ENCODE results near the gene CACNG5. TPM values are rescaled to one million over a fixed set of nuclear protein-coding genes. Genes with fewer than 3 reads are reported as not detected.

Gene CACNG5
- total and polyA plus RNA-seq, 5 donors = not detected

DNA sequence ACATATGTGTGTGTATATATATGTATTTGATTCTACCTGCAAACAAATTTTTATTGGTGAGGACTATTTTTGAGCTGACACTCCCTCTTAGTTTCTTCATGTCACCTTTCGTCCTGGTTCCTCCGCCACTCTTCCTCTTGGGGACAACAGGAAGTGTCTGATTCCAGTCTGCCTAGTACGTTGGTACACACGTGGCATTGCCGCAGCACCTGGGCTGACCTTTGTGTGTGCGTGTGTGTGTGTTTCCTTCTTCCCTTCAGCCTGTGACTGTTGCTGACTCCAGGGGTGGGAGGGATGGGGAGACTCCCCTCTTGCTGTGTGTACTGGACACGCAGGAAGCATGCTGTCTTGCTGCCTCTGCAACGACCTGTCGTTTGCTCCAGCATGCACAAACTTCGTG lies 29.4 kb upstream of the CACNG5 start:
- Histone ChIP-seq H3K4me1 (ENCODE audit: control insufficient read depth, insufficient read depth, low read length) (no peaks in the 10 kb centered on the region), H3K4me3 (ENCODE audit: low read length) (no peak overlapping the region), H3K9me3 (ENCODE audit: control insufficient read depth, low read length) (no peaks in the 10 kb centered on the region), H3K27me3 (ENCODE audit: control insufficient read depth, insufficient read depth) (no peaks in the 10 kb centered on the region), H3K27ac (ENCODE audit: low read length) (no peak overlapping the region)
- ATAC-seq = no peak
- 64% methylated on average over 10 of the region's 10 CpGs for WGBS
- DNase-seq = no peak
- intact Hi-C loops (cut with DNase I) = no loop called here

DNA sequence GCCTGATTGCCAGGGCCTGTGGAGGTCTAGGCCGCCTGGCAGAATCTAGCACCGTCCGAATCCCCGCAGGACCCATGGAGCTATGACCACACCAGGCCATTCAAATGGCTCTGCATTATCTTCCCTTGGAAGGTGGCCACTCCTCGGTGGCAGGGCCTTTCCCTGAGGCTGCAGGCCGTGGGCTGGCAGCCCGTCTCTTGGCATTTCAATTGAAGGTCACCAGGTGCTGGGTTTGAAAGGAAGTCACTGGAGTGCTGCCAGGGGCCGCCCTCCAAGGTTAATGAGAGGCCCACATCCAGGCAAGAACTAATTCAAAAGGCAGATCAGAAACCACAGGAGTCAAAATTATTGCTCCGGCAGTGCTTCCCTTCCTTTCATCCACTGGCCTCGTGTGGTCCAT lies 27.7 kb upstream of the CACNG5 start:
- DNase-seq = no peak
- WGBS = 74% methylated on average over 10 of the region's 10 CpGs
- Histone ChIP-seq H3K27me3 (ENCODE audit: control insufficient read depth, insufficient read depth) (no peaks in the 10 kb centered on the region), H3K4me1 (ENCODE audit: control insufficient read depth, insufficient read depth, low read length) (no peaks in the 10 kb centered on the region), H3K27ac (ENCODE audit: low read length) (no peak overlapping the region), H3K9me3 (ENCODE audit: control insufficient read depth, low read length) (no peaks in the 10 kb centered on the region), H3K4me3 (ENCODE audit: low read length) (no peak overlapping the region)
- intact Hi-C loops (cut with DNase I) = no loop called here
- no peak for ATAC-seq

DNA sequence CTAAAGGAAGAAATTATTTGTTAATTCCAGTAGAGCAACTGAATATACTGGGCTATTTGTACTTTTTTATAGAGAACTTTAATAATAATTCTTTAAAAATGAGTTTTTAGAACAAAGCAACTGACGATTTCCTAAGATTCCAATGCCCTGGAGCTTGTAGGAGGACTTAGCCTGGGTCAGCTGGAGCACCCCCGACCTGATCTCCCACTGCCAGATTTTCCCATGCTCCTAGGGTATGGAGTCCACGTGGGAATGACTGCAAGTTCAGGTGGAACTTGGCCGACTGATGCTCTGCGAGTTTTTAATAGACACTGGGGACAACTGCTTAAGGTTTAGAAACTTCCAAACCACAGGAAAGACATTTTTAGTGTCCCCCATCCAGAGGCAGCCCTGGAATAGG lies 25.5 kb upstream of the CACNG5 start:
- no peaks in the 10 kb centered on the region for H3K9me3 ChIP-seq (ENCODE audit: control insufficient read depth, low read length)
- 90% methylated on average over 5 of the region's 5 CpGs for WGBS
- intact Hi-C loops (cut with DNase I) = no loop called here
- H3K27me3 ChIP-seq (ENCODE audit: control insufficient read depth, insufficient read depth) = no peaks in the 10 kb centered on the region
- H3K4me3 ChIP-seq (ENCODE audit: low read length) = no peak overlapping the region
- ATAC-seq (no peak), DNase-seq (no peak)
- H3K4me1 ChIP-seq (ENCODE audit: control insufficient read depth, insufficient read depth, low read length) = no peaks in the 10 kb centered on the region
- H3K27ac ChIP-seq (ENCODE audit: low read length) = no peak overlapping the region

DNA sequence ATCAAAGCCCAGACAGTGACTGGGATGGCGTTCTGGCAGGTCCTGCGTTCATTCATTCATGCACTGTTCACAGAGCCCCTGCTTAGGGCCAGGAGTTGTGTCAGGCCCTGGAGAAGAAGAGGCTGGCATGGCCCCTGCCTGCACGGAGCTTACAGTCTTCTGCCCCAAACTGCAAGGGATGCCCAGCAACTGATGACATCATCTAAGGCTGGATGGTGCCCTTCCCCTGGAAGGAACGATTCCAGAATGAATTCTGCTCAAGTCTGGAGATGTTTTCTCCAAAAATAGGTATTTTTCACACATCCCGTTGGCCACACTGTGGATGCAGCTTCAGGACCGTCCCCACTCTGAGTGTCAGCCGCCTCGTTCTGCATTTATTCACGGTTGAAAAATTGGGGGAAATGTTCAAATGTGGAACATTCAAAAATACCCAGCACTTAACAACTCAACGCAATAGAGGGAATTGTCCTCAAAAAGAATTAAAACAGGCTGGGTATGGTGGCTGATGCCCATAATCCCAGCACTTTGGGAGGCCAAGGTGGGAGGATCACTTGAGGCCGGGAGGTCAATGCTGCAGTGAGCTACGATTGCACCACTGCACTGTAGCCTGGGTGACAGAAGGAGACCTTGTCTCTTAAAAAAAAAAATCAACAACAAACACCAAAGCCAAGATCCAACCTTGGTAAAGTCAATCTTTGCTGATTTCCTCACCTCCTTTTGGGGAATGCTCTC lies 23.8 kb upstream of the CACNG5 start:
- DNase-seq (no peak), ATAC-seq (no peak)
- no peak overlapping the region for H3K27ac ChIP-seq (ENCODE audit: low read length)
- H3K9me3 ChIP-seq (ENCODE audit: control insufficient read depth, low read length) = no peaks in the 10 kb centered on the region
- WGBS = 91% methylated on average over 12 of the region's 12 CpGs
- no peaks in the 10 kb centered on the region for H3K4me1 ChIP-seq (ENCODE audit: control insufficient read depth, insufficient read depth, low read length)
- H3K27me3 ChIP-seq (ENCODE audit: control insufficient read depth, insufficient read depth) = no peaks in the 10 kb centered on the region
- no peak overlapping the region for H3K4me3 ChIP-seq (ENCODE audit: low read length)
- intact Hi-C loops (cut with DNase I) = no loop called here

DNA sequence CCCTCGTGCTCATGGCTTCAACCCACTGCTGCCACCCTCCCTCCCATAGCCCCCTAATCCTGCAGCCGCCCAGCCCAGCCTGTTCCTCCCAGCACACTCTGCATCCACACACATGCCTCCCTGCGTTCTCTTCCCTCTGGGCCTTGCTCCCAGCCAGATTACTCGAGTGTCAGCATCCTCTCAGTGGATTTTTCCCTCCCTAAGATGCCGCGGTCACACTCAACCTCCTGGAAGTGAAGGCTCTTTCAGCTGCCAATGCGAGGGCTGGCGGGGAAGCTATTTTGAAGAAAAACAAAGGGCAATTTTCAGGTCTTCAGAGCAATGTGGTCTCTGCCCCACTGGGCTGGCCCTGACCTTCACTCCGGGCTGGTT lies 23.2 kb upstream of the CACNG5 start:
- H3K27ac ChIP-seq (ENCODE audit: low read length) = no peak overlapping the region
- 74% methylated on average over 9 of the region's 9 CpGs for WGBS
- H3K4me1 ChIP-seq (ENCODE audit: control insufficient read depth, insufficient read depth, low read length) = no peaks in the 10 kb centered on the region
- H3K4me3 ChIP-seq (ENCODE audit: low read length) = no peak overlapping the region
- DNase-seq (no peak), ATAC-seq (no peak)
- no peaks in the 10 kb centered on the region for H3K9me3 ChIP-seq (ENCODE audit: control insufficient read depth, low read length)
- H3K27me3 ChIP-seq (ENCODE audit: control insufficient read depth, insufficient read depth) = no peaks in the 10 kb centered on the region
- intact Hi-C loops (cut with DNase I) = no loop called here

DNA sequence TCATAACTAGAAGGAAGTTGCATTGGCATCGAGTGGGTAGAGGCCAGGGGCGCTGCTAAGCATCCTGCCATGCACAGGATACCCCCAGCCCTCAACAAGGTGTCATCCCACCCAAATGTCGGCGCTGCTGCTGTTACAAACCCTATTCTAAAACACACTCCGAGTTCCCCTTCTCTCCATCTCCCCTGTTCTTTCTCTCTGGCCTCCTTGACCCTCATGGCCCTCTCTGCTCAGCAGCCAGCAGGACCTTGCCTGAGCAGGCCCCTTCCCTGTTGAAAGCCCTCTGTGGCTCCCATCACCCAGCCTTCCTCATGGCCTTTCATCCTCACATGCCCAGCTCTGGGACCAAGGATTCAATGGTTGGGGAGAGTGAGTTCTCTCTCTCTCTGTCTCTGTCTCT lies 22.3 kb upstream of the CACNG5 start:
- intact Hi-C loops (cut with DNase I) = no loop called here
- Histone ChIP-seq H3K9me3 (ENCODE audit: control insufficient read depth, low read length) (no peaks in the 10 kb centered on the region), H3K4me3 (ENCODE audit: low read length) (no peak overlapping the region), H3K27ac (ENCODE audit: low read length) (no peak overlapping the region), H3K27me3 (ENCODE audit: control insufficient read depth, insufficient read depth) (no peaks in the 10 kb centered on the region), H3K4me1 (ENCODE audit: control insufficient read depth, insufficient read depth, low read length) (no peaks in the 10 kb centered on the region)
- DNase-seq (no peak), ATAC-seq (no peak)
- 87% methylated on average over 5 of the region's 5 CpGs for WGBS

DNA sequence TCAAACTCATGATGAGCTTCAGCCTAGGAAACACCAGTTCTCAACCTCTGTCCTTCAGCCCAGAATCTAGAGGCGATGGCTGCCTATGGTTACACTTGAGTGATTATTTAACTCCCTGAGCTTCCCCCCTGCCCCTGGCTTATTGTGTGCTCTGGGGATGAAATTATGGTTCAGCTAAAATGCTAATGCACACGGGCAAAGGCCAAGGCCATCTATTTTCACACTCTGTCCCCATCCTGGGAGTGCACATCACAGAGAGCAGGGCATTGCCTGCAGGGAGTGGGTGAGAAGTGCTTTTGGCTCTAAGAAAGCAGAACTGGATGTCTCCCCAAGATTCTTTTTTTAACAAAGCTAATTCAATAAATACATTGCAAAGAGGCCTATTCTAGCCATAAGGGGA lies 21.6 kb upstream of the CACNG5 start:
- no peaks in the 10 kb centered on the region for H3K27me3 ChIP-seq (ENCODE audit: control insufficient read depth, insufficient read depth)
- 39% methylated on average over 2 of the region's 2 CpGs for WGBS
- intact Hi-C loops (cut with DNase I) = no loop called here
- no peaks in the 10 kb centered on the region for H3K4me1 ChIP-seq (ENCODE audit: control insufficient read depth, insufficient read depth, low read length)
- no peak overlapping the region for H3K27ac ChIP-seq (ENCODE audit: low read length)
- ATAC-seq (no peak), DNase-seq (no peak)
- peaks cover 2% of the 10 kb centered on the region for H3K9me3 ChIP-seq (ENCODE audit: control insufficient read depth, low read length)
- H3K4me3 ChIP-seq (ENCODE audit: low read length) = no peak overlapping the region

DNA sequence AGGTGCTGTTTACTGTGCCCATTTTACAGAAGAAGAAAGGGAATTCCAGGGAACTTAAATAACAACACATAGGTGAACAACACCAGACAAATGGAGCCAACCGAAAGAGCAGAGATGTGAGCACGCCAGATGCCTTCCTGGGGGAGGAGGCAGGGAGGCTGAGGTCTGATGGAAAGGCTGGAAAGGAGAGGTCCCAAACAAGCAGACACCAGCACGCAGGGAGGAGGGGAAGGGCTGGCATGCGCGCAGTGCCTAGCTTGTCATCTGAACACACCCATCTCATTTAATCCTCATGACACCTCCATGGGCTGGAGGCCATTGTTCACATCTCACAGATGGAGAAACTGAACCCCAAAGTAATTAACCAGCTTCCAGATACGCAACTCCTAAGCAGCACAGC lies 20.9 kb upstream of the CACNG5 start:
- Histone ChIP-seq H3K27ac (ENCODE audit: low read length) (no peak overlapping the region), H3K27me3 (ENCODE audit: control insufficient read depth, insufficient read depth) (no peaks in the 10 kb centered on the region), H3K9me3 (ENCODE audit: control insufficient read depth, low read length) (peaks cover 2% of the 10 kb centered on the region), H3K4me1 (ENCODE audit: control insufficient read depth, insufficient read depth, low read length) (no peaks in the 10 kb centered on the region), H3K4me3 (ENCODE audit: low read length) (no peak overlapping the region)
- DNase-seq (no peak), ATAC-seq (no peak)
- intact Hi-C loops (cut with DNase I) = no loop called here
- WGBS = 88% methylated on average over 6 of the region's 6 CpGs

DNA sequence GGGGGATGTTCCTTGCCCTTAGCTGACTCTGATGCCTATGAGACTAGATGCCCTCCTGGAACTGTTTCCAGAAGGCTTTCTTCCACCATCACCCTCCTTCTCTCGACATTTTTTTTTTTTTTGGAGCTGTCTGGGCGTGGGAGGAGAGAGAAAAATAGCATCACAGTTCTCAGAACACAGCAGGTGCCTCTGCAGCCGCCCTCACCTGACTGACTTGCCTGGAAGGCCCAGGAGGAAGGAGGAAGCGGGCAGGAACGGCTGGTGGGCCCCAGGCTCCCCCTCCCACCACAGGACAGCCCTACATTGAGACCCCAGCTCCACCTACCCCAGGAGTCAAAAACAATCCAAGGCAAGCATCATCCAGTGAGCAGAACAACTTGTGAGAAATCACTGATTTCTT lies 20.3 kb upstream of the CACNG5 start:
- H3K27ac ChIP-seq (ENCODE audit: low read length) = no peak overlapping the region
- WGBS = 50% methylated on average over 5 of the region's 5 CpGs
- no peaks in the 10 kb centered on the region for H3K4me1 ChIP-seq (ENCODE audit: control insufficient read depth, insufficient read depth, low read length)
- intact Hi-C loops (cut with DNase I) = no loop called here
- DNase-seq = no peak
- no peak for ATAC-seq
- peaks cover 2% of the 10 kb centered on the region for H3K9me3 ChIP-seq (ENCODE audit: control insufficient read depth, low read length)
- no peaks in the 10 kb centered on the region for H3K27me3 ChIP-seq (ENCODE audit: control insufficient read depth, insufficient read depth)
- no peak overlapping the region for H3K4me3 ChIP-seq (ENCODE audit: low read length)

DNA sequence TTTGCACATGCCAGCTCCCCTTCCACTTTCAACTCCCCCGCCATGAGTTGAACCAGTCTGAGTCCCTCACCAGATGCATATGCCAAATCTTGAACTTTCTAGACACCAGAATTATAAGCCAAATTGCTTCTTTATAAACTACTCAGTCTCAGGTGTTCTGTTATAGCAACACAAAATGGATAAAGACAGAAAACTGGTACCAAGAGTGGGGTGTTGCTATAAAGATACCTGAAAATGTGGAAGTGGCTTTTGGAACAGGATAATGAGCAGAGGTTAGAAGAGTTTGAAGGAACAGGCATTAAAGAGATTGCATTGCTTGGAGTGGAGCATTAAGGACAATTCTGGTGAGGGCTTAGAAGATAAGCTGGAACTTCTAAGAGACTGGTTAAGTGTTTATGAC lies 17.2 kb upstream of the CACNG5 start:
- Histone ChIP-seq H3K4me3 (ENCODE audit: low read length) (no peak overlapping the region), H3K4me1 (ENCODE audit: control insufficient read depth, insufficient read depth, low read length) (no peaks in the 10 kb centered on the region), H3K27ac (ENCODE audit: low read length) (no peak overlapping the region), H3K27me3 (ENCODE audit: control insufficient read depth, insufficient read depth) (no peaks in the 10 kb centered on the region), H3K9me3 (ENCODE audit: control insufficient read depth, low read length) (peaks cover 2% of the 10 kb centered on the region)
- DNase-seq (no peak), ATAC-seq (no peak)
- WGBS = 90% methylated on average over 1 of the region's 1 CpG
- intact Hi-C loops (cut with DNase I) = no loop called here

DNA sequence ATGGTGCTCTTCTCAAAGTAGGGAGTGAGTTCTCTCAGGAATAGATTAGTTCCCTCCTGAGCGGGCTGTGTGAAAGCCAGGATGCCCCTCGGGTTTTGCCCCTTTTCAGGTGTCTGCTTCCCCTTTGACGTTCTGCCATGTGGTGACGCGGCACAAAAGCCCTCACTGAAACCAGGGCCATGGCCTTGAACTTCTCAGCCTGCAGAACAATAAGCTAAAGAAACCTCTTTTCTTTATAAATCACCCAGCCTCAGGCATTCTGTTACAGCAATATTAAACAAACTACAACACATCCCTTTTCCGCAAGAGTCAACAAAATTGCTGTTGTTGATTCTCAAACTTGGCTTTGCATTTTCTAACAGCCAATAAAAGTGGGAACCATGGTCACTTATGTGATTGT lies 15.5 kb upstream of the CACNG5 start:
- no peaks in the 10 kb centered on the region for H3K27me3 ChIP-seq (ENCODE audit: control insufficient read depth, insufficient read depth)
- WGBS = 80% methylated on average over 6 of the region's 6 CpGs
- intact Hi-C loops (cut with DNase I) = no loop called here

DNA sequence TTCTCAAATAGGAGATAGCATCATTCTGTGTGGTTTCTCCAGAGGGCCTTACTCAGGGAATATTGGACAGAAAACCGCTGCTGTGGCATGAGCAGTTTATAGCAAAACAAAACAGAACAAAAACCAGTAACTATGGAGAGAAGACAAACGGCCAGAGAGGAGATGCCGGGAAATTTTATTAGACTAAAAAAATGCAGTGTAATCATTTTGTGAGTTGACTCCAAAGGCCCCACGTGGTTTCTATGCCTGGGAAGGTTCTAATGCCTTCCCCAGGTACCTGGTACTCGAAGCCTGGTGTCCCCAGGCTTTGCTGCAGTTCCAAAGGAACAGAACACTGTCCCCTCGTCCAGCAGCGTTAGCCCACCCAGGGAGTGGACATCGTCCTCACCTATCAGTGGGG lies 12.9 kb upstream of the CACNG5 start:
- DNase-seq (no peak), ATAC-seq (no peak)
- H3K27me3 ChIP-seq (ENCODE audit: control insufficient read depth, insufficient read depth) = no peaks in the 10 kb centered on the region
- H3K9me3 ChIP-seq (ENCODE audit: control insufficient read depth, low read length) = peaks cover 2% of the 10 kb centered on the region
- WGBS = 70% methylated on average over 8 of the region's 8 CpGs
- no peak overlapping the region for H3K27ac ChIP-seq (ENCODE audit: low read length)
- H3K4me1 ChIP-seq (ENCODE audit: control insufficient read depth, insufficient read depth, low read length) = no peaks in the 10 kb centered on the region
- H3K4me3 ChIP-seq (ENCODE audit: low read length) = no peak overlapping the region
- intact Hi-C loops (cut with DNase I) = no loop called here

More for the DNA sequence above, 15.5 kb upstream of the CACNG5 start:
- no peaks in the 10 kb centered on the region for H3K4me1 ChIP-seq (ENCODE audit: control insufficient read depth, insufficient read depth, low read length)
- no peak overlapping the region for H3K27ac ChIP-seq (ENCODE audit: low read length)
- H3K4me3 ChIP-seq (ENCODE audit: low read length) = no peak overlapping the region
- H3K9me3 ChIP-seq (ENCODE audit: control insufficient read depth, low read length) = peaks cover 2% of the 10 kb centered on the region
- ATAC-seq (no peak), DNase-seq (no peak)
